Right lobe of liver (tissue), 4 donors: ENCODE results near the gene TCOF1.

Source experiments
- POLR2A ChIP-seq: fragments of 450-650 bp; IDR thresholded peaks from one replicate; pipeline ENCODE4 v1.6.1; 2017; ENCODE audit warnings: antibody characterized with exemption, mild to moderate bottlenecking
- TF ChIP-seq, protein P1 (sequence below), 4 donors: fragments of 200-600 bp in 3 of 4; fragments of 450-650 bp in 1 of 4; IDR thresholded peaks; one replicate each; pipeline versions ENCODE4 v1.5.1 to v1.8.0; 2016 to 2022; ENCODE audit warnings: antibody characterized with exemption in 4 of 4, mild to moderate bottlenecking in 2 of 4
- donor health status: DM: no; HTN: no; CAD: no.
- donor health status: DM: no; HTN: no; CAD: no.
- donor health status: DM: no; HTN: yes; CAD: no.

GRCh38 chr5:150319484-150319790, 38.1 kb upstream of the TCOF1 start:
- TF ChIP-seq, protein P1, sequence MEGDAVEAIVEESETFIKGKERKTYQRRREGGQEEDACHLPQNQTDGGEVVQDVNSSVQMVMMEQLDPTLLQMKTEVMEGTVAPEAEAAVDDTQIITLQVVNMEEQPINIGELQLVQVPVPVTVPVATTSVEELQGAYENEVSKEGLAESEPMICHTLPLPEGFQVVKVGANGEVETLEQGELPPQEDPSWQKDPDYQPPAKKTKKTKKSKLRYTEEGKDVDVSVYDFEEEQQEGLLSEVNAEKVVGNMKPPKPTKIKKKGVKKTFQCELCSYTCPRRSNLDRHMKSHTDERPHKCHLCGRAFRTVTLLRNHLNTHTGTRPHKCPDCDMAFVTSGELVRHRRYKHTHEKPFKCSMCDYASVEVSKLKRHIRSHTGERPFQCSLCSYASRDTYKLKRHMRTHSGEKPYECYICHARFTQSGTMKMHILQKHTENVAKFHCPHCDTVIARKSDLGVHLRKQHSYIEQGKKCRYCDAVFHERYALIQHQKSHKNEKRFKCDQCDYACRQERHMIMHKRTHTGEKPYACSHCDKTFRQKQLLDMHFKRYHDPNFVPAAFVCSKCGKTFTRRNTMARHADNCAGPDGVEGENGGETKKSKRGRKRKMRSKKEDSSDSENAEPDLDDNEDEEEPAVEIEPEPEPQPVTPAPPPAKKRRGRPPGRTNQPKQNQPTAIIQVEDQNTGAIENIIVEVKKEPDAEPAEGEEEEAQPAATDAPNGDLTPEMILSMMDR (IDR thresholded peaks at IDR 0.05), result no peak
- no peak for TF ChIP-seq POLR2A
